MCF 10A (cell line): ENCODE data around the gene TRANK1. TPM values are rescaled to one million over a fixed set of nuclear protein-coding genes. Genes with fewer than 3 reads are reported as not detected.
A peak's percentile ranks its signal among the peaks of the same experiment; 100 is the strongest.

Experiments
- BruUV-seq: library from RNA; stranded (reverse); fragments of 400-500 nt; replicated peaks from 2 replicates; lab custom pipeline; 2021; lab: Mats Ljungman, UMichigan
- CTCF ChIA-PET: fragments of 300-600 bp; sonication (Branson Sonifier 250); formaldehyde crosslinking; extraction: SDS; loops from one replicate; lab custom pipeline; 2021; ENCODE audit warnings: antibody characterized with exemption, inconsistent platforms; lab: Yijun Ruan, JAX
- POLR2A ChIA-PET: fragments of 300-600, 350-650 bp; sonication (Branson Sonifier 250); formaldehyde crosslinking; extraction: SDS; loops from one replicate; lab custom pipeline; 2020; ENCODE audit warnings: antibody characterized with exemption, inconsistent platforms; lab: Yijun Ruan, JAX
- DNase-seq: peaks from one replicate; pipeline ENCODE4 v3.0.0-alpha.2; 2018; ENCODE audit not compliant: unreplicated experiment
- H3K27ac Mint-ChIP-seq: one replicate; pipeline ENCODE4 v1.8.0; 2022; ENCODE audit warnings: mild to moderate bottlenecking, low read depth, mixed read lengths; ENCODE audit not compliant: unreplicated experiment
- H3K27me3 Mint-ChIP-seq: one replicate; pipeline ENCODE4 v1.8.0; 2022; ENCODE audit warnings: mixed read lengths; ENCODE audit not compliant: insufficient read depth, unreplicated experiment
- H3K36me3 Mint-ChIP-seq: one replicate; pipeline ENCODE4 v1.8.0; 2022; ENCODE audit warnings: mild to moderate bottlenecking, moderate library complexity, mixed read lengths; ENCODE audit not compliant: insufficient read depth, unreplicated experiment
- H3K4me1 Mint-ChIP-seq: one replicate; pipeline ENCODE4 v1.8.0; 2022; ENCODE audit warnings: mixed read lengths; ENCODE audit not compliant: insufficient read depth, unreplicated experiment
- H3K4me3 Mint-ChIP-seq: one replicate; pipeline ENCODE4 v1.8.0; 2022; ENCODE audit warnings: mild to moderate bottlenecking, moderate library complexity, mixed read lengths; ENCODE audit not compliant: unreplicated experiment
- H3K9me3 Mint-ChIP-seq: one replicate; pipeline ENCODE4 v1.8.0; 2022; ENCODE audit warnings: mixed read lengths; ENCODE audit not compliant: unreplicated experiment
- intact Hi-C: fragments of 100-400 bp; cut with micrococcal nuclease; formaldehyde crosslinking; loops from 2 replicates; pipeline ENCODE4 v1.14.1; 2022
- total RNA-seq: library from RNA; stranded (reverse); gene quantifications from 2 replicates; pipeline ENCODE4 v1.2.3, GENCODE V29; 2022
- TF ChIP-seq, protein P1 (sequence below): fragments of 200-600 bp; IDR thresholded peaks from one replicate; pipeline ENCODE4 v1.8.0; 2022; ENCODE audit warnings: antibody characterized with exemption, mild to moderate bottlenecking; ENCODE audit not compliant: unreplicated experiment

TRANK1 gene
- total RNA-seq, 1 experiment from 2014 or later, result 4.7 TPM

DNA sequence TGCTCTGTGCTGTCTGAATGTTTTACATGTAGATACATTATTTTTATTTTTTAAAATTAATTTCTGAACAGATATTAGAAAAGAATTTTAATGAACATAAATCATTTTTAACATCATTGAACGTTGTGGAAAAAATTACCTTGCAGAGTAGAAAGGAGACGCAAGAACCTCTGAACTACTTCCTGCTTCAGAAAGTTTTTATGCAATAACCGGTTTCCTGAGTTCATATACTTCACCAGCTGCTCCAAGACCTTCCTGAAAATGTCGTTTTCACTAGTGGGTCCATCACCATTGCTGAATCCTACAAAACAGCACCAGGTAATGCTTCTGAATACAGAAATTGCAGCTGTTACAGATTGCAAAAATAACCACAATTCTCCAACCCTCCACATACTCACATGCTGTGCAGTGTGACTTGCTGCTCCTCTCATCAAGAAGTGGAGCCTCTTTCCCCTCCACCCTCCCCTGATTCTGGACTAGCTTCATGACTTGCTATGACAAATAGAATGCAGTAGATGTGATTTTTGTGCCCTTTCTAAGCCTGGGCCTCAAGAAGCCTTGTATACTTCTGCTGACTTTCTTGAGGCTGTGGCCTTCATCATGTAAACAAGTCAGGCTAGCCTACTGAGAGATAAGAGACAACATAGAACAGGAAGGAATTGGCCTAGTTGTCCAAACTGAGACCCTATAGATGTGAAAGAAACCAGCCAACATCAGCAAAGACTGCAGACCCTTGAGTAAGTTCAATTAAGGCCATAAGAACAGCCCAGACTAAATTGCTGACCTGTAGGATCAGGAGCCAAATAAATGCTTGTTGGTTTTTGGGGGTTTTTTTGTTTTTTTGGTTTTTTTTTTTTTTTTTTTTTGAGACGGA lies 80.4 kb downstream of the TRANK1 start:
- Mint-ChIP-seq H3K4me3 (no peak overlapping the region), H3K4me1 (peaks cover 5% of the 10 kb centered on the region), H3K9me3 (no peaks in the 10 kb centered on the region), H3K36me3 (peaks cover 6% of the 10 kb centered on the region), H3K27ac (no peak overlapping the region), H3K27me3 (no peaks in the 10 kb centered on the region)
- DNase-seq, result no peak
- CTCF ChIA-PET, result interaction anchor here (1.7 kb wide), 1 partner anchor 72 kb away, joined by 3 read pairs; no protein-coding TSS in a partner anchor
- POLR2A ChIA-PET, result no interaction called here
- TF ChIP-seq, protein P1, sequence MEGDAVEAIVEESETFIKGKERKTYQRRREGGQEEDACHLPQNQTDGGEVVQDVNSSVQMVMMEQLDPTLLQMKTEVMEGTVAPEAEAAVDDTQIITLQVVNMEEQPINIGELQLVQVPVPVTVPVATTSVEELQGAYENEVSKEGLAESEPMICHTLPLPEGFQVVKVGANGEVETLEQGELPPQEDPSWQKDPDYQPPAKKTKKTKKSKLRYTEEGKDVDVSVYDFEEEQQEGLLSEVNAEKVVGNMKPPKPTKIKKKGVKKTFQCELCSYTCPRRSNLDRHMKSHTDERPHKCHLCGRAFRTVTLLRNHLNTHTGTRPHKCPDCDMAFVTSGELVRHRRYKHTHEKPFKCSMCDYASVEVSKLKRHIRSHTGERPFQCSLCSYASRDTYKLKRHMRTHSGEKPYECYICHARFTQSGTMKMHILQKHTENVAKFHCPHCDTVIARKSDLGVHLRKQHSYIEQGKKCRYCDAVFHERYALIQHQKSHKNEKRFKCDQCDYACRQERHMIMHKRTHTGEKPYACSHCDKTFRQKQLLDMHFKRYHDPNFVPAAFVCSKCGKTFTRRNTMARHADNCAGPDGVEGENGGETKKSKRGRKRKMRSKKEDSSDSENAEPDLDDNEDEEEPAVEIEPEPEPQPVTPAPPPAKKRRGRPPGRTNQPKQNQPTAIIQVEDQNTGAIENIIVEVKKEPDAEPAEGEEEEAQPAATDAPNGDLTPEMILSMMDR, result no peak
- BruUV-seq, result no TSS peak
- intact Hi-C loops, result no loop called here

DNA sequence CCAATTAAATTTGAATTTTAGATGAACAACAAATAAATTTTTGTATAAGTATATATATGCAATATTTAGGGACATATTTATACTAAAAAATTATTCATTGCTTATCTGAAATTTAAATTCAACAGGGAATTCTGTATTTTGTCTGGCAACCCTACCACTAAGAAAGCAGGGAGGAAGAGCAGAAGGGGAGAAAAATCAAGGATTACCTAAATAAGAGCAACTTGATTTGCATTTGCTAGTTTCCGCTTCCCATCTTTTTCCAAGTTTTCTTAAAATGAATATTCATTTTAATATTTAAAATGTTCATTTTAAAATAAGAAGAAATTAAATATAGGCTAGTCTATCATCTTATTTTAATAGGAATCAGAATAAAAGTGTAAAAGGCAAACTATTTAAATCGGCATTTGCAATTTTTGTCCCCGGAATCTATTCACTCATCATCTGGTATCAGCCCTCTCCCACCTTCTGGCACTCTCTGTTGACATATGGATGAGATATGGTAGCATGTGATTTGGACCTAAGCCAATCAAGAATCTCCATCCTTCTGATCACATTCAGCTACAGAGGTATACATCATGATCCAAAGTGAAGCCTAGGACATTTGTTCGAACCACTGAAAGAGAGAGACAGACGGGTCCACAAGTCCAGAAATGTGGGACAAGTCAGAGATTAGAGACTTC lies 82.6 kb downstream of the TRANK1 start:
- no peak for DNase-seq
- CTCF ChIA-PET, result interaction anchor here (0.7 to 0.9 kb wide), 4 partner anchors 13 to 97 kb away, joined by 3 to 4 read pairs (median 3); no protein-coding TSS in a partner anchor
- Mint-ChIP-seq H3K27me3 (no peaks in the 10 kb centered on the region), H3K9me3 (no peaks in the 10 kb centered on the region), H3K36me3 (peaks cover 11% of the 10 kb centered on the region), H3K27ac (no peak overlapping the region), H3K4me3 (no peak overlapping the region), H3K4me1 (no peaks in the 10 kb centered on the region)
- POLR2A ChIA-PET, result interaction anchor here (0.9 kb wide), 1 partner anchor 58 kb away, joined by 3 read pairs; no protein-coding TSS in a partner anchor
- TF ChIP-seq, protein P1, result no peak
- BruUV-seq, result no TSS peak
- intact Hi-C loops, result no loop called here

DNA sequence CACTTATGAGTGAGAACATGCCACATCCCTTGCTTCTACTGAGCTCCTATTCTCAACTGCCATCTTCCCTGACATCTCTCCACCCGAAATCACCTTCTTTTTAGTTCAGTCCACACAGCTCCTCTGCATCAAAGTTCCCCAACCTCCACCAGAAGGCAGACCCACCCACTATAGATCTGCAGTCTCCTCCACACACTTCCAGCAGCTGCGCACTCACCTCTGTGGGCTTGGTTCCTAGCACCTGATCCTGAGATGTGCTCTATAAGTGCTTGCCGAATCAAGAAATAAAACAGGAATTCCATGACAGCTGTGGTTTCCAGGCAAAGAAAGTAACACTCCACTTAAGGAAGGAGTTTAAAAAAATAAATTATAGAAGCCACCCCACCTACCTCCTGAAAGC lies 85.4 kb downstream of the TRANK1 start:
- TF ChIP-seq, protein P1, result no peak
- intact Hi-C loops, result no loop called here
- H3K27ac Mint-ChIP-seq, result peak overlapping the region; percentile 75
- BruUV-seq, result no TSS peak
- no peaks in the 10 kb centered on the region for H3K4me1 Mint-ChIP-seq
- no peak for DNase-seq
- POLR2A ChIA-PET, result no interaction called here
- H3K27me3 Mint-ChIP-seq, result no peaks in the 10 kb centered on the region
- H3K36me3 Mint-ChIP-seq, result peaks cover 14% of the 10 kb centered on the region
- H3K4me3 Mint-ChIP-seq, result no peak overlapping the region
- CTCF ChIA-PET, result interaction anchor here (0.6 to 6.4 kb wide), 6 partner anchors 9 to 154 kb away, joined by 3 to 47 read pairs (median 3); no protein-coding TSS in a partner anchor
- no peaks in the 10 kb centered on the region for H3K9me3 Mint-ChIP-seq

DNA sequence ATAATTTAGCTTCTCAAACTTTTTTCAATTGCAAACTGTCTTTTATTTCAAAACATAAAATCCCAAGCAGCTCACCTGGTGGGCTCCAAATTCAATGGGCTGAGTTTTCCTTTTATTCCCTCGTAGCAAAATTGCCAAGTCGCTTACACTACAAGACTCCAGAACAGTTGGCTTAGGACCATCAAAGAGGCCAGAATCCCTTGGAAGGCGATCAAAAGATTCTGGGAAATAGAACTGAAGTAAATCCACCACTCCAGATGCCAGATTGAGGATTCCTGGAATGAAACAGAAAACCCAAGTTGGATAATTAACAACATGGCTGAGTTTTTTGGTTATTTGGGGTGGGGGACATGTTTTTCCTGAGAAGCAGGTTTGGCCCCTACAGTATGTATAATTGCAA lies 92.8 kb downstream of the TRANK1 start:
- TF ChIP-seq, protein P1, result no peak
- CTCF ChIA-PET, result interaction anchor here (0.7 to 2.3 kb wide), 4 partner anchors 15 to 117 kb away, joined by 3 to 10 read pairs (median 4); no protein-coding TSS in a partner anchor
- no peaks in the 10 kb centered on the region for H3K4me1 Mint-ChIP-seq

More for the DNA sequence above, 92.8 kb downstream of the TRANK1 start:
- no TSS peak for BruUV-seq
- Mint-ChIP-seq H3K36me3 (peaks cover 9% of the 10 kb centered on the region), H3K27ac (no peak overlapping the region), H3K27me3 (no peaks in the 10 kb centered on the region), H3K4me3 (no peak overlapping the region), H3K9me3 (no peaks in the 10 kb centered on the region)
- DNase-seq, result no peak
- intact Hi-C loops, result no loop called here
- POLR2A ChIA-PET, result no interaction called here
